Stomach (tissue), 4 donors: ENCODE results near the gene USP43.

Experiments
- EP300 ChIP-seq: sonication (generic); formaldehyde crosslinking; IDR thresholded peaks from one replicate; pipeline ENCODE4 v1.6.1; 2017; ENCODE audit warnings: antibody characterized with exemption
- POLR2A ChIP-seq, 4 donors: fragments of 450-650 bp; IDR thresholded peaks; one replicate each; pipeline ENCODE4 v1.6.1; 2016; ENCODE audit warnings: antibody characterized with exemption in 4 of 4, control low read depth in 2 of 4, mild to moderate bottlenecking in 1 of 4, moderate library complexity in 1 of 4
- POLR2AphosphoS5 ChIP-seq, 3 donors: sonication (generic); formaldehyde crosslinking; IDR thresholded peaks; one replicate each; pipeline ENCODE4 v1.6.1; 2016; ENCODE audit warnings: antibody characterized with exemption in 3 of 3
- TF ChIP-seq, protein P1 (sequence below), 7 experiments: fragments of 450-650 bp in 4 of 7; fragments of 200-600 bp in 3 of 7; sonication (generic) in 3 of 7; IDR thresholded peaks; one replicate each; pipeline ENCODE4 v1.5.1; 2016 to 2019; ENCODE audit warnings: antibody characterized with exemption in 7 of 7, control low read depth in 2 of 7, mild to moderate bottlenecking in 1 of 7

DNA sequence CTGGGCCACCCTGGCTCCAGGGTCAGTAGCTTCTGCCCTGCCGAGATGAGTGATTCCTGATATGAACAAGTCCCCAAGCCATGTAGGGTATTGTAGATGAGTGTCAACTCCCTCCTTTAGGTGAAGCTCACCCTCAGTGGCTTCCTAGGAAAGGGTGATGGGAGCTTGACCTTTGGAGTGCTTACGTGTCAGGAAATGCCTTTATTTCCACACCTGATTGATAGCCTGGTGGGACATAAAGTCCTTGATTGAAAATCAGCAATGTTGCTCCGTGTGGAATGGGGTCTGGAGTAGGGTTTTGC is 58.4 kb downstream of the USP43 start:
- no peak for TF ChIP-seq POLR2A (IDR thresholded peaks at IDR 0.05)
- no peak for TF ChIP-seq POLR2AphosphoS5 (IDR thresholded peaks at IDR 0.05)
- TF ChIP-seq, protein P1, sequence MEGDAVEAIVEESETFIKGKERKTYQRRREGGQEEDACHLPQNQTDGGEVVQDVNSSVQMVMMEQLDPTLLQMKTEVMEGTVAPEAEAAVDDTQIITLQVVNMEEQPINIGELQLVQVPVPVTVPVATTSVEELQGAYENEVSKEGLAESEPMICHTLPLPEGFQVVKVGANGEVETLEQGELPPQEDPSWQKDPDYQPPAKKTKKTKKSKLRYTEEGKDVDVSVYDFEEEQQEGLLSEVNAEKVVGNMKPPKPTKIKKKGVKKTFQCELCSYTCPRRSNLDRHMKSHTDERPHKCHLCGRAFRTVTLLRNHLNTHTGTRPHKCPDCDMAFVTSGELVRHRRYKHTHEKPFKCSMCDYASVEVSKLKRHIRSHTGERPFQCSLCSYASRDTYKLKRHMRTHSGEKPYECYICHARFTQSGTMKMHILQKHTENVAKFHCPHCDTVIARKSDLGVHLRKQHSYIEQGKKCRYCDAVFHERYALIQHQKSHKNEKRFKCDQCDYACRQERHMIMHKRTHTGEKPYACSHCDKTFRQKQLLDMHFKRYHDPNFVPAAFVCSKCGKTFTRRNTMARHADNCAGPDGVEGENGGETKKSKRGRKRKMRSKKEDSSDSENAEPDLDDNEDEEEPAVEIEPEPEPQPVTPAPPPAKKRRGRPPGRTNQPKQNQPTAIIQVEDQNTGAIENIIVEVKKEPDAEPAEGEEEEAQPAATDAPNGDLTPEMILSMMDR (IDR thresholded peaks at IDR 0.05) = no peak
- TF ChIP-seq EP300 = no peak
